Measurements from ENCODE around the gene CD36.
A peak's percentile ranks its signal among the peaks of the same experiment; 100 is the strongest.
"Not testable (repeated sequence)": the region's sequence is repeated elsewhere in the genome, so short reads cannot be mapped to it uniquely, and the experiment has no call there.

The CD36 gene

GRCh38 chr7:80669367-80669766 lies 30.9 kb downstream of the CD36 start:
- H3K9me3 ChIP-seq (ENCODE audit: control extremely low read depth in 1 of 5, control insufficient read depth in 4 of 5, insufficient read depth in 2 of 5, low read depth in 1 of 5, low read length in 4 of 5); H3K4me3 ChIP-seq (ENCODE audit: control insufficient read depth in 1 of 7, extremely low read depth in 1 of 7, insufficient read depth in 4 of 7, low read depth in 2 of 7, low read length in 6 of 7); H3K27me3 ChIP-seq (replicated peaks in 2 of 5; ENCODE audit: control insufficient read depth in 4 of 5, insufficient read depth in 5 of 5, low read length in 4 of 5); H3K27ac ChIP-seq (ENCODE audit: insufficient read depth in 1 of 2, low read depth in 1 of 2, low read length in 2 of 2, poor library complexity in 1 of 2, severe bottlenecking in 2 of 2); POLR2A ChIA-PET; H3K36me3 ChIP-seq (ENCODE audit: control insufficient read depth in 4 of 4, insufficient read depth in 4 of 4, low read length in 3 of 4); DNase-seq; H3K4me1 ChIP-seq (ENCODE audit: control extremely low read depth in 1 of 4, control insufficient read depth in 4 of 4, insufficient read depth in 4 of 4, low read length in 3 of 4): not testable (repeated sequence)
- CTCF ChIA-PET, result interaction anchor here (1.1 to 2.1 kb wide), 2 partner anchors 10 to 12 kb away, joined by 3 to 5 read pairs; no protein-coding TSS in a partner anchor
- WGBS (ENCODE audit: insufficient coverage), result 96% methylated on average over 3 of the region's 6 CpGs

GRCh38 chr7:80671744-80672143 lies 33.3 kb downstream of the CD36 start:
- no peaks in the 10 kb centered on the region for H3K36me3 ChIP-seq (ENCODE audit: control insufficient read depth in 4 of 4, insufficient read depth in 4 of 4, low read length in 3 of 4)
- ChIA-PET CTCF (interaction anchor here (0.7 to 1.1 kb wide), 2 partner anchors 9 to 798 kb away, joined by 3 to 4 read pairs; no protein-coding TSS in a partner anchor), POLR2A (no interaction called here)
- no peaks in the 10 kb centered on the region for H3K9me3 ChIP-seq (ENCODE audit: control extremely low read depth in 1 of 5, control insufficient read depth in 4 of 5, insufficient read depth in 2 of 5, low read depth in 1 of 5, low read length in 4 of 5)
- H3K27ac ChIP-seq (ENCODE audit: insufficient read depth in 1 of 2, low read depth in 1 of 2, low read length in 2 of 2, poor library complexity in 1 of 2, severe bottlenecking in 2 of 2), result no peak overlapping the region
- no CpG with 5 or more reads among the region's 1 CpG for WGBS (ENCODE audit: insufficient coverage)
- H3K4me3 ChIP-seq (ENCODE audit: control insufficient read depth in 1 of 7, extremely low read depth in 1 of 7, insufficient read depth in 4 of 7, low read depth in 2 of 7, low read length in 6 of 7), result no peak overlapping the region
- no peaks in the 10 kb centered on the region for H3K4me1 ChIP-seq (ENCODE audit: control extremely low read depth in 1 of 4, control insufficient read depth in 4 of 4, insufficient read depth in 4 of 4, low read length in 3 of 4)
- peak in 2 of 3 donors; percentile 43 to 53 for DNase-seq
- H3K27me3 ChIP-seq (replicated peaks in 2 of 5; ENCODE audit: control insufficient read depth in 4 of 5, insufficient read depth in 5 of 5, low read length in 4 of 5), result peaks cover 0 to 4% (median 0%) of the 10 kb centered on the region in 5 experiments

GRCh38 chr7:80675090-80675489 lies 36.6 kb downstream of the CD36 start:
- Histone ChIP-seq H3K4me3 (ENCODE audit: control insufficient read depth in 1 of 7, extremely low read depth in 1 of 7, insufficient read depth in 4 of 7, low read depth in 2 of 7, low read length in 6 of 7) (no peak overlapping the region), H3K27me3 (replicated peaks in 2 of 5; ENCODE audit: control insufficient read depth in 4 of 5, insufficient read depth in 5 of 5, low read length in 4 of 5) (peaks cover 0 to 2% (median 0%) of the 10 kb centered on the region in 5 experiments), H3K4me1 (ENCODE audit: control extremely low read depth in 1 of 4, control insufficient read depth in 4 of 4, insufficient read depth in 4 of 4, low read length in 3 of 4) (no peaks in the 10 kb centered on the region), H3K36me3 (ENCODE audit: control insufficient read depth in 4 of 4, insufficient read depth in 4 of 4, low read length in 3 of 4) (no peaks in the 10 kb centered on the region), H3K9me3 (ENCODE audit: control extremely low read depth in 1 of 5, control insufficient read depth in 4 of 5, insufficient read depth in 2 of 5, low read depth in 1 of 5, low read length in 4 of 5) (no peaks in the 10 kb centered on the region), H3K27ac (ENCODE audit: insufficient read depth in 1 of 2, low read depth in 1 of 2, low read length in 2 of 2, poor library complexity in 1 of 2, severe bottlenecking in 2 of 2) (no peak overlapping the region)
- CTCF ChIA-PET, result interaction anchor here (1.1 to 1.5 kb wide), 3 partner anchors 10 to 245 kb away, joined by 3 to 5 read pairs (median 4); no protein-coding TSS in a partner anchor
- WGBS (ENCODE audit: insufficient coverage), result no CpG with 5 or more reads among the region's 1 CpG
- DNase-seq, result no peak
- POLR2A ChIA-PET, result no interaction called here

GRCh38 chr7:80676404-80676803 lies 38.0 kb downstream of the CD36 start:
- WGBS (ENCODE audit: insufficient coverage), result 100% methylated on average over 1 of the region's 2 CpGs
- Histone ChIP-seq H3K36me3 (ENCODE audit: control insufficient read depth in 4 of 4, insufficient read depth in 4 of 4, low read length in 3 of 4) (no peaks in the 10 kb centered on the region), H3K9me3 (ENCODE audit: control extremely low read depth in 1 of 5, control insufficient read depth in 4 of 5, insufficient read depth in 2 of 5, low read depth in 1 of 5, low read length in 4 of 5) (no peaks in the 10 kb centered on the region), H3K27me3 (replicated peaks in 2 of 5; ENCODE audit: control insufficient read depth in 4 of 5, insufficient read depth in 5 of 5, low read length in 4 of 5) (no peaks in the 10 kb centered on the region), H3K4me1 (ENCODE audit: control extremely low read depth in 1 of 4, control insufficient read depth in 4 of 4, insufficient read depth in 4 of 4, low read length in 3 of 4) (peaks cover 0 to 3% (median 0%) of the 10 kb centered on the region in 4 experiments), H3K27ac (ENCODE audit: insufficient read depth in 1 of 2, low read depth in 1 of 2, low read length in 2 of 2, poor library complexity in 1 of 2, severe bottlenecking in 2 of 2) (no peak overlapping the region), H3K4me3 (ENCODE audit: control insufficient read depth in 1 of 7, extremely low read depth in 1 of 7, insufficient read depth in 4 of 7, low read depth in 2 of 7, low read length in 6 of 7) (no peak overlapping the region)
- no peak for DNase-seq
- POLR2A ChIA-PET, result no interaction called here
- CTCF ChIA-PET, result interaction anchor here (1.5 kb wide), 1 partner anchor 247 kb away, joined by 3 read pairs; no protein-coding TSS in a partner anchor

- no CpG with 5 or more reads among the region's 1 CpG for WGBS (ENCODE audit: insufficient coverage)
- Histone ChIP-seq H3K4me1 (ENCODE audit: control extremely low read depth in 1 of 4, control insufficient read depth in 4 of 4, insufficient read depth in 4 of 4, low read length in 3 of 4) (peaks cover 0 to 3% (median 0%) of the 10 kb centered on the region in 4 experiments), H3K4me3 (ENCODE audit: control insufficient read depth in 1 of 7, extremely low read depth in 1 of 7, insufficient read depth in 4 of 7, low read depth in 2 of 7, low read length in 6 of 7) (no peak overlapping the region), H3K27ac (ENCODE audit: insufficient read depth in 1 of 2, low read depth in 1 of 2, low read length in 2 of 2, poor library complexity in 1 of 2, severe bottlenecking in 2 of 2) (no peak overlapping the region), H3K27me3 (replicated peaks in 2 of 5; ENCODE audit: control insufficient read depth in 4 of 5, insufficient read depth in 5 of 5, low read length in 4 of 5) (no peaks in the 10 kb centered on the region), H3K36me3 (ENCODE audit: control insufficient read depth in 4 of 4, insufficient read depth in 4 of 4, low read length in 3 of 4) (no peaks in the 10 kb centered on the region), H3K9me3 (ENCODE audit: control extremely low read depth in 1 of 5, control insufficient read depth in 4 of 5, insufficient read depth in 2 of 5, low read depth in 1 of 5, low read length in 4 of 5) (no peaks in the 10 kb centered on the region)
- ChIA-PET POLR2A (no interaction called here), CTCF (no interaction called here)
- no peak for DNase-seq
These were observed 39.2 kb downstream of the CD36 start for GRCh38 chr7:80677629-80678028.

GRCh38 chr7:80678707-80679106 lies 40.3 kb downstream of the CD36 start:
- no peaks in the 10 kb centered on the region for H3K27me3 ChIP-seq (replicated peaks in 2 of 5; ENCODE audit: control insufficient read depth in 4 of 5, insufficient read depth in 5 of 5, low read length in 4 of 5)
- DNase-seq, result no peak

GRCh38 chr7:80679921-80680907 lies 41.8 kb downstream of the CD36 start:
- Histone ChIP-seq H3K36me3 (ENCODE audit: control insufficient read depth in 4 of 4, insufficient read depth in 4 of 4, low read length in 3 of 4) (no peaks in the 10 kb centered on the region), H3K9me3 (ENCODE audit: control extremely low read depth in 1 of 5, control insufficient read depth in 4 of 5, insufficient read depth in 2 of 5, low read depth in 1 of 5, low read length in 4 of 5) (no peaks in the 10 kb centered on the region), H3K27me3 (replicated peaks in 2 of 5; ENCODE audit: control insufficient read depth in 4 of 5, insufficient read depth in 5 of 5, low read length in 4 of 5) (no peaks in the 10 kb centered on the region), H3K27ac (ENCODE audit: insufficient read depth in 1 of 2, low read depth in 1 of 2, low read length in 2 of 2, poor library complexity in 1 of 2, severe bottlenecking in 2 of 2) (no peak overlapping the region), H3K4me3 (ENCODE audit: control insufficient read depth in 1 of 7, extremely low read depth in 1 of 7, insufficient read depth in 4 of 7, low read depth in 2 of 7, low read length in 6 of 7) (no peak overlapping the region), H3K4me1 (ENCODE audit: control extremely low read depth in 1 of 4, control insufficient read depth in 4 of 4, insufficient read depth in 4 of 4, low read length in 3 of 4) (peaks cover 0 to 3% (median 0%) of the 10 kb centered on the region in 4 experiments)
- DNase-seq, result peak in 2 of 3 donors; percentile 61 to 74
- 94% methylated on average over 8 of the region's 10 CpGs for WGBS (ENCODE audit: insufficient coverage)
- POLR2A ChIA-PET, result no interaction called here
- CTCF ChIA-PET, result interaction anchor here (0.6 to 2.6 kb wide), 9 partner anchors 10 to 820 kb away, joined by 3 to 7 read pairs (median 3); no protein-coding TSS in a partner anchor

More at GRCh38 chr7:80678707-80679106, 40.3 kb downstream of the CD36 start:
- no peaks in the 10 kb centered on the region for H3K36me3 ChIP-seq (ENCODE audit: control insufficient read depth in 4 of 4, insufficient read depth in 4 of 4, low read length in 3 of 4)
- no peaks in the 10 kb centered on the region for H3K9me3 ChIP-seq (ENCODE audit: control extremely low read depth in 1 of 5, control insufficient read depth in 4 of 5, insufficient read depth in 2 of 5, low read depth in 1 of 5, low read length in 4 of 5)
- WGBS (ENCODE audit: insufficient coverage), result no CpG with 5 or more reads among the region's 8 CpGs
- H3K4me3 ChIP-seq (ENCODE audit: control insufficient read depth in 1 of 7, extremely low read depth in 1 of 7, insufficient read depth in 4 of 7, low read depth in 2 of 7, low read length in 6 of 7), result no peak overlapping the region
- ChIA-PET POLR2A (interaction anchor here (0.7 kb wide), 1 partner anchor 237 kb away, joined by 3 read pairs; no protein-coding TSS in a partner anchor), CTCF (interaction anchor here (0.6 to 2.6 kb wide), 7 partner anchors 9 to 1277 kb away, joined by 3 to 6 read pairs (median 4); no protein-coding TSS in a partner anchor)
- H3K27ac ChIP-seq (ENCODE audit: insufficient read depth in 1 of 2, low read depth in 1 of 2, low read length in 2 of 2, poor library complexity in 1 of 2, severe bottlenecking in 2 of 2), result no peak overlapping the region
- peaks cover 0 to 3% (median 0%) of the 10 kb centered on the region in 4 experiments for H3K4me1 ChIP-seq (ENCODE audit: control extremely low read depth in 1 of 4, control insufficient read depth in 4 of 4, insufficient read depth in 4 of 4, low read length in 3 of 4)
